Choroid plexus epithelial cell (primary cell): ENCODE results near the gene LARP4B.

Source experiments
- DNase-seq: peaks from one replicate; pipeline ENCODE4 v3.0.0-alpha.2; 2010; ENCODE audit warnings: low read depth
- H3K4me3 ChIP-seq: 2 replicates; pipeline ENCODE4 v1.5.1; 2011; ENCODE audit warnings: low read depth, mild to moderate bottlenecking, control low read depth, low read length, moderate library complexity
- TF ChIP-seq, protein P1 (sequence below): conservative IDR thresholded peaks from 2 replicates; pipeline ENCODE4 v1.5.1; 2011; ENCODE audit warnings: low read depth, mild to moderate bottlenecking, control low read depth, inconsistent platforms, low read length, moderate library complexity

Gene LARP4B

DNA sequence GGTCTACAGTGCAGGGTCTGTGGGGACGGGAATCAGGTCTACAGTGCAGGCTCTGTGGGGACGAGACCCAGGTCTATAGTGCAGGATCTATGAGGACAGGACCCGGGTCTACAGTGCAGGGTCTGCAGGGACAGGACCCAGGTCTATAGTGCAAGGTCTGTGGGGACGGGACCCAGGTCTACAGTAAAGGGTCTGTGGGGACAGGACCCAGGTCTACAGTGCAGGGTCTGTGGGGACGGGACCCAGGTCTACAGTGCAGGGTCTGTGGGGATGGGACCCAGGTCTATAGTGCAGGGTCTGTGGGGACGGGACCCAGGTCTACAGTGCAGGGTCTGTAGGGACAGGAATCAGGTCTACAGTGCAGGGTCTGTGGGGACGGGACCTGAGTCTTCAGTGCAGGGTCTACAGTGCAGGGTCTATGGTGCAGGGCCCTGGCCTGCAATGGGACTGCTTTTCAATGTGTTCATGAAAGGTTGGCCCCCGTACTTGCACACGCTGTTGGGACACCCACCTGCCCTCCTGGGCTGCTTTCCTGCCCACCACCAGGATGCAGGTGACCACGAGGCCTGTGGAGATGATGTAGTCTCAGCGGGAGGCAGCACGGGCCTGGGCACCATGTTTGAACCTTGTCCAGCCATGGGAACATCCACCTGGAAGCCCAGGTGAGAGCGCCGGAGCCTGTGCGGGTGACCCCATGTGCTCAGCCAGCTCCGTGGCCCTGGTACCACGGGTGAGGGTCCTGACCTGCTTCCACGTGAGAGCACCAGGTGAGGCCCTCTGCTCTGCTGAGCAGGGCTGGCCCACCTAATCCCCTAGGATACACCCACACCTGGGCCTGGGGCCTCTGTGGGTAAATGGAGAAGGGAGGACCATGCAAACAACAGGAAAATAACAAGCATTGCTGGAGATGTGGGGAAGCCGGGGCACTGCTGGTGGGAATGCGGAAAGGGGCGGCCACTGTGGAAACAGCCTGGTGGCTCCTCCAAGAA is 150.7 kb downstream of the LARP4B start:
- no peak overlapping the region for H3K4me3 ChIP-seq
- TF ChIP-seq, protein P1, sequence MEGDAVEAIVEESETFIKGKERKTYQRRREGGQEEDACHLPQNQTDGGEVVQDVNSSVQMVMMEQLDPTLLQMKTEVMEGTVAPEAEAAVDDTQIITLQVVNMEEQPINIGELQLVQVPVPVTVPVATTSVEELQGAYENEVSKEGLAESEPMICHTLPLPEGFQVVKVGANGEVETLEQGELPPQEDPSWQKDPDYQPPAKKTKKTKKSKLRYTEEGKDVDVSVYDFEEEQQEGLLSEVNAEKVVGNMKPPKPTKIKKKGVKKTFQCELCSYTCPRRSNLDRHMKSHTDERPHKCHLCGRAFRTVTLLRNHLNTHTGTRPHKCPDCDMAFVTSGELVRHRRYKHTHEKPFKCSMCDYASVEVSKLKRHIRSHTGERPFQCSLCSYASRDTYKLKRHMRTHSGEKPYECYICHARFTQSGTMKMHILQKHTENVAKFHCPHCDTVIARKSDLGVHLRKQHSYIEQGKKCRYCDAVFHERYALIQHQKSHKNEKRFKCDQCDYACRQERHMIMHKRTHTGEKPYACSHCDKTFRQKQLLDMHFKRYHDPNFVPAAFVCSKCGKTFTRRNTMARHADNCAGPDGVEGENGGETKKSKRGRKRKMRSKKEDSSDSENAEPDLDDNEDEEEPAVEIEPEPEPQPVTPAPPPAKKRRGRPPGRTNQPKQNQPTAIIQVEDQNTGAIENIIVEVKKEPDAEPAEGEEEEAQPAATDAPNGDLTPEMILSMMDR: no peak
- DNase-seq: no peak

DNA sequence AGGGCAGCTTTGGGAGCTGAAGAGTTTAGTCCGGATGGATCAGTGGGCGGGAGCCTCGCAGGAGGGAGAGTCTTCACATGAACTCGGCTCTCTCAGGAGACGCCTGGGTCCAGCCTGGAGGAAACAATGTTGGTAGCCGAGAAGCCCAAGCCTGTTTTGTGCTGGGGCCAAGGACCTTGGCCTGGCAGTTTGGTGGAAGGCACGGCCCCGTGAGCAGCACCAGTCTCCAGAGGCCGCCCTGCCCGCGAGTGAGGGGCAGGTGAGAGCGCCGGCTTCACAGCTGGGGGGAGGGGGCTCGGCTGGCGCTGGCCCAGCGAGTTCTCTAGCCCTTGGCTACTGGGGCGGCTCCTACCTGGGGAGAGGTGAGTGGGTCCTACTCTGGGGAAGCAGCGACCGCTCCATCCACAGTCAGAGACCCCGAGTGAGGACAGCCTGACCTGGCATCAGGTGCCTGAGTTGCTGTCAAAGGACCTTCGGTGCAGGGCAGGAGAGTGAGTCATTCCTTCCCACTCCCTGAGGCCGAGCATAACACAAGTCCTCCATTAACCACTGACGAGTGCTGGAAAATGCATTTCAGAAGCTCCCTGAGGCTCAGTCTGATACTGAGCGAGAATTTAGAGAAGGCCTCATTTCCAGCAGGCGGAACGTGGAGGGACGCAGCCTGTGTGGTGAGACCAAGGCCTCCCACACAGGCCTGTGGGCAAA is 152.7 kb downstream of the LARP4B start:
- peak; percentile 62 for DNase-seq
- no peak overlapping the region for H3K4me3 ChIP-seq
- TF ChIP-seq, protein P1: no peak

DNA sequence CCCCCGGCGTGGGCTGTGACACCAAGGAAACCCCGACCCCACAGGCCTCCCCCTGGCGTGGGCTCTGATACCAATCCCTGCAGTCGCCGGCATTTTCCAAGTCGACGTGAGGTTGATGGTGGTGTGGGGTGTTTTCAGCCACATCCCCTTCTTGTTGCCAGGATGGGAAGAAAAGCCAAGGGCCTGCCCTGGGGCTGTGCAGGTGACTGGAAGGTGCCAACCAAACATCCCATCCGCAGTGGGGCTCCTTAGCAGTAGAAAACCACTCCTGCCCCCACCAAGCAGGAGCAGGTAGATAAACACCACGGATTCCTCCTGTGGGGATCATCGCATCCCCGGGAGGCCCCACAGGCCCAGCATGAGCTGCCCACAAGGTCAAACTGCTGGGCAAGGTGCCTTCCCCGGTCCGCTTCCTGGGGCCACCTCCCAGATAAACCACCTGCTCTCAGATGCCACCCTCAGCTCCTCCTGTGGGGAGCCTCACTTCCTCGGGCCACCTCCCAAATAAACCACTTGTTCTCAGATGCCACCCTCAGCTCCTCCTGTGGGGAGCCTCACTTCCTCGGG is 153.5 kb downstream of the LARP4B start:
- no peak for DNase-seq
- no peak overlapping the region for H3K4me3 ChIP-seq
- TF ChIP-seq, protein P1: no peak

DNA sequence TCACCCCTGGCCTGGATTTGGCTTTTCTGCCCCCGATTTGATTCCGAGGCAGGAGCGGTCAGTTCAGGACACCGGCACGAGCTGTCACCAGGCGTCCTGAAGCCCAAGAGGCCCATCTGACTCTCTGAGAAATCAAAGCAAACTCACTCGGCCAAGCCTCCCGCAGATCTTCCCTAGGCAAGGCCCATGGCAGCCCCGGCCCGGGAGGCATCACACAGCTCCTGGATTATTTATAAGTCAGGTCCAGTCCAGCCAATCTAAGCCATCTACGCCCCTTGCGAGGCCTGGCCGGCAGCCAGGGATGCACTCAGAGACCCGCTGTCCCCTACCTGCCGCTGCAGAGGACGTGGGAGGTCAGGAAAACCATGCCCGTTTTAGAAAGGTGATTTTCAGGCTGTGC is 154.7 kb downstream of the LARP4B start:
- no peak for DNase-seq
- H3K4me3 ChIP-seq: no peak overlapping the region
- TF ChIP-seq, protein P1: no peak

DNA sequence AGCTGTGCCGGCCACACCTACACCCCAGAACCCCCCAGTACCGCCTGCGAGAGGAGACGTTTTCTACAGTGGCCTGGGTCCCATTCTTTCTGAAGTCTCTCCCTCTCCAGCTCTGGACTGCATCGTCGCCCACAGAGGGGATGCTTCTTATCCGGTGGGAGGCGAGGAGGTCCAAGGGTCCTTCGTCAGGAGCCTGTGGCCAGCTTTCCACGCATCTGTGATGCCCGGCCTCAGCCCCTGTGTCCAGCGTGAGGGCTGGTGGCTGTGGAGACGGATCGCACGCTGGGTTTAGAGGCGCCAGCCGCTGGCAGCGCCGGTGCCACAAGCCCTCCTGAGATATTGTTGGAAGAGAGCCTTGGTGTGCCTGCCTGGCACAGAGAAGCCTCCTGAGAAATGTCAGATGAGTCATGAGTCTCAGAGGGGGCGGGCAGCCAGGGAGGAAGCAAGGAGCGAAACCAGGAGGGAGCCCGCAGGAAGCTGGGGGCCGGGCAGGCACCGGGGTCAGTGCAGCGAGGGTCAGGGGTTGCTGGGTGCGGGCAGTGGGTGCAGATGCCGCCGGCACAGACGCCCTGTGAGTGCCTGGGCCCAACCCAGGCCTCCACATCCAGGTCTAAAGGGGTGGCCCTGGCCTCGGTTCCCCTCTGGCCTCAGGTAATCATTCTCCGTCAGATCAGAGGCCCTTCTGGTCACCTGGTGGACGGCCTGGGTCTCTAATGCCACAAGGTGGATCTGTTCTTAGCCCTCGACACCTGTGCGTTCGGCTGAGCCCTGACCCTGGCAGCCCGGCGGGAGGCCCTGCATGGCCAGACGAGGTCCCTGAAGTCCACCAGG is 156.0 kb downstream of the LARP4B start:
- H3K4me3 ChIP-seq: no peak overlapping the region
- TF ChIP-seq, protein P1: no peak
- DNase-seq: no peak

DNA sequence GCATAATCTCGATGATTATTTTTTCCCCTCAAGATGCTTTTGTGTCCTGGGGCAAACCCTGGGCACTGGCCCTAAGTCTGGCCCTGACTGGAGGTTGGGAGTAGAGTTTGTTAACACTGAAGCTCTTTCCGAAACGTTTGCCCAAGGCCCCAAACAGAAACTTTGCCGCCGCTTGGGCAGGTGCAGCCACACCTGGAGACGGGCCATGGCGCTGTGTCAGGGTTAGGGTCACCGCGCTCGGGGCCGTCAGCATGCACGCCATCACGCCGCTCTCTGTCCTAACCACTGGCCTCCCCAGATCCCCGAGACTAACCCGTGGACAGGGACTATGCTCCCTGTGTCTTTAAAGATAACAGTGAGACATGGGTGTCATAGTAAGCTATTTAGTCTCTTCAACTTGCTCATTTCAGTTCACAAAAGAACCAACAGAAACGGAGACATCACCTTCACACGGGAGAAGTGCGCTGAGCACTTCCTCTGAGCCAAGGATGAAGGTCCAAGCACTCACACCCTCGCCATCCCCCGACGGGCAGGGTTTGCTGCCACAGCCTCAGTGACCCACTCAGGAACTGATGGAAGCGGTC is 156.8 kb downstream of the LARP4B start:
- TF ChIP-seq, protein P1: no peak
- H3K4me3 ChIP-seq: no peak overlapping the region
- DNase-seq: no peak
